Liver (tissue), 3 donors: ENCODE data around the gene EML6.

Experiments used
- ATF3 ChIP-seq: IDR thresholded peaks from 2 replicates; pipeline ENCODE4 v1.6.1; 2016; ENCODE audit warnings: antibody characterized with exemption
- EGR1 ChIP-seq, 2 donors: IDR thresholded peaks; 2 replicates each; pipeline ENCODE4 v1.6.1; 2016 to 2018; ENCODE audit warnings: antibody characterized with exemption in 2 of 2, low read depth in 2 of 2
- FOXA1 ChIP-seq: IDR thresholded peaks from 2 replicates; pipeline ENCODE4 v1.6.1; 2016; ENCODE audit warnings: antibody characterized with exemption
- HNF4G ChIP-seq: IDR thresholded peaks from 2 replicates; pipeline ENCODE4 v1.6.1; 2016; ENCODE audit warnings: antibody characterized with exemption
- JUND ChIP-seq, 2 donors: IDR thresholded peaks; 2 replicates each; pipeline ENCODE4 v1.6.1; 2016; ENCODE audit warnings: antibody characterized with exemption in 2 of 2
- MAX ChIP-seq: IDR thresholded peaks from 2 replicates; pipeline ENCODE4 v1.6.1; 2016; ENCODE audit warnings: antibody characterized with exemption
- RAD21 ChIP-seq, 2 donors: IDR thresholded peaks; 2 replicates each; pipeline ENCODE4 v1.6.1; 2016; ENCODE audit warnings: antibody characterized with exemption in 2 of 2, mild to moderate bottlenecking in 2 of 2
- RXRA ChIP-seq, 2 donors: IDR thresholded peaks; 2 replicates each; pipeline ENCODE4 v1.6.1; 2017 to 2018; ENCODE audit warnings: antibody characterized with exemption in 2 of 2, mild to moderate bottlenecking in 1 of 2
- SP1 ChIP-seq: IDR thresholded peaks from 2 replicates; pipeline ENCODE4 v1.6.1; 2018; ENCODE audit warnings: antibody characterized with exemption, mild to moderate bottlenecking
- TAF1 ChIP-seq: conservative IDR thresholded peaks from 2 replicates; pipeline ENCODE4 v1.6.1; 2016; ENCODE audit warnings: antibody characterized with exemption, mild to moderate bottlenecking
- YY1 ChIP-seq: IDR thresholded peaks from 2 replicates; pipeline ENCODE4 v1.6.1; 2016; ENCODE audit warnings: antibody characterized with exemption, mild to moderate bottlenecking
- TF ChIP-seq, protein P1 (sequence below): fragments of 150-350 bp; IDR thresholded peaks from 2 replicates; pipeline ENCODE4 v1.5.1; 2017; ENCODE audit warnings: improper control_type of control experiment, low read depth, low read length; ENCODE audit not compliant: missing input control
- TF ChIP-seq, protein P2 (sequence below): IDR thresholded peaks from 2 replicates; pipeline ENCODE4 v1.6.1; 2016; ENCODE audit warnings: antibody characterized with exemption, mild to moderate bottlenecking
- donor health status: healthy.
- donor health status: healthy.

GRCh38 chr2:54962935-54963440, 239.5 kb downstream of the EML6 start:
- TF ChIP-seq YY1 (no peak), TAF1 (no peak), RXRA (IDR thresholded peaks at IDR 0.05) (no peak), FOXA1 (no peak), MAX (no peak), JUND (IDR thresholded peaks at IDR 0.05) (no peak), RAD21 (IDR thresholded peaks at IDR 0.05) (no peak), HNF4G (no peak), SP1 (no peak), ATF3 (no peak), EGR1 (IDR thresholded peaks at IDR 0.05; ENCODE audit: low read depth in 2 of 2) (no peak)
- TF ChIP-seq, protein P1, sequence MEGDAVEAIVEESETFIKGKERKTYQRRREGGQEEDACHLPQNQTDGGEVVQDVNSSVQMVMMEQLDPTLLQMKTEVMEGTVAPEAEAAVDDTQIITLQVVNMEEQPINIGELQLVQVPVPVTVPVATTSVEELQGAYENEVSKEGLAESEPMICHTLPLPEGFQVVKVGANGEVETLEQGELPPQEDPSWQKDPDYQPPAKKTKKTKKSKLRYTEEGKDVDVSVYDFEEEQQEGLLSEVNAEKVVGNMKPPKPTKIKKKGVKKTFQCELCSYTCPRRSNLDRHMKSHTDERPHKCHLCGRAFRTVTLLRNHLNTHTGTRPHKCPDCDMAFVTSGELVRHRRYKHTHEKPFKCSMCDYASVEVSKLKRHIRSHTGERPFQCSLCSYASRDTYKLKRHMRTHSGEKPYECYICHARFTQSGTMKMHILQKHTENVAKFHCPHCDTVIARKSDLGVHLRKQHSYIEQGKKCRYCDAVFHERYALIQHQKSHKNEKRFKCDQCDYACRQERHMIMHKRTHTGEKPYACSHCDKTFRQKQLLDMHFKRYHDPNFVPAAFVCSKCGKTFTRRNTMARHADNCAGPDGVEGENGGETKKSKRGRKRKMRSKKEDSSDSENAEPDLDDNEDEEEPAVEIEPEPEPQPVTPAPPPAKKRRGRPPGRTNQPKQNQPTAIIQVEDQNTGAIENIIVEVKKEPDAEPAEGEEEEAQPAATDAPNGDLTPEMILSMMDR: no peak
- TF ChIP-seq, protein P2, sequence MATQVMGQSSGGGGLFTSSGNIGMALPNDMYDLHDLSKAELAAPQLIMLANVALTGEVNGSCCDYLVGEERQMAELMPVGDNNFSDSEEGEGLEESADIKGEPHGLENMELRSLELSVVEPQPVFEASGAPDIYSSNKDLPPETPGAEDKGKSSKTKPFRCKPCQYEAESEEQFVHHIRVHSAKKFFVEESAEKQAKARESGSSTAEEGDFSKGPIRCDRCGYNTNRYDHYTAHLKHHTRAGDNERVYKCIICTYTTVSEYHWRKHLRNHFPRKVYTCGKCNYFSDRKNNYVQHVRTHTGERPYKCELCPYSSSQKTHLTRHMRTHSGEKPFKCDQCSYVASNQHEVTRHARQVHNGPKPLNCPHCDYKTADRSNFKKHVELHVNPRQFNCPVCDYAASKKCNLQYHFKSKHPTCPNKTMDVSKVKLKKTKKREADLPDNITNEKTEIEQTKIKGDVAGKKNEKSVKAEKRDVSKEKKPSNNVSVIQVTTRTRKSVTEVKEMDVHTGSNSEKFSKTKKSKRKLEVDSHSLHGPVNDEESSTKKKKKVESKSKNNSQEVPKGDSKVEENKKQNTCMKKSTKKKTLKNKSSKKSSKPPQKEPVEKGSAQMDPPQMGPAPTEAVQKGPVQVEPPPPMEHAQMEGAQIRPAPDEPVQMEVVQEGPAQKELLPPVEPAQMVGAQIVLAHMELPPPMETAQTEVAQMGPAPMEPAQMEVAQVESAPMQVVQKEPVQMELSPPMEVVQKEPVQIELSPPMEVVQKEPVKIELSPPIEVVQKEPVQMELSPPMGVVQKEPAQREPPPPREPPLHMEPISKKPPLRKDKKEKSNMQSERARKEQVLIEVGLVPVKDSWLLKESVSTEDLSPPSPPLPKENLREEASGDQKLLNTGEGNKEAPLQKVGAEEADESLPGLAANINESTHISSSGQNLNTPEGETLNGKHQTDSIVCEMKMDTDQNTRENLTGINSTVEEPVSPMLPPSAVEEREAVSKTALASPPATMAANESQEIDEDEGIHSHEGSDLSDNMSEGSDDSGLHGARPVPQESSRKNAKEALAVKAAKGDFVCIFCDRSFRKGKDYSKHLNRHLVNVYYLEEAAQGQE: no peak
